Cardiac muscle cell (in vitro differentiated cells and primary cell): Measurements from ENCODE around the gene EXTL1. TPM values are rescaled to one million over a fixed set of nuclear protein-coding genes. Genes with fewer than 3 reads are reported as not detected.

ENCODE experiments used
- DNase-seq, 2 donors: peaks; one replicate each; pipeline versions ENCODE4 v3.0.0 to v3.0.0-alpha.2; 2010 to 2017; ENCODE audit warnings: low read depth in 1 of 2, low spot score in 1 of 2
- H3K27ac ChIP-seq: fragments of 200-600 bp; sonication (generic); 2 replicates; pipeline ENCODE4 v1.5.1; 2016
- H3K27me3 ChIP-seq: fragments of 200-600 bp; sonication (generic); 2 replicates; pipeline ENCODE4 v1.6.0; 2016; ENCODE audit warnings: control low read depth
- H3K36me3 ChIP-seq: fragments of 200-600 bp; sonication (generic); 2 replicates; pipeline ENCODE4 v1.5.1; 2016; ENCODE audit warnings: control low read depth
- H3K4me1 ChIP-seq: fragments of 200-600 bp; sonication (generic); 2 replicates; pipeline ENCODE4 v1.8.1; 2017; ENCODE audit warnings: low read depth, mild to moderate bottlenecking, mixed run types
- H3K4me3 ChIP-seq: fragments of 200-600 bp; sonication (generic); 2 replicates; pipeline ENCODE4 v1.5.1; 2016; ENCODE audit warnings: mild to moderate bottlenecking
- H3K9me3 ChIP-seq: fragments of 200-600 bp; sonication (generic); 2 replicates; pipeline ENCODE4 v1.5.1; 2017; ENCODE audit warnings: low read depth, mild to moderate bottlenecking, control low read depth
- polyA plus RNA-seq: library from polyadenylated mRNA; unstranded; fragments of >200 nt; fragmentation: Nextera tagmentation; extraction: Ambion mirVana; gene quantifications from 2 replicates; pipeline ENCODE4 v1.2.1, GENCODE V29; 2016
- total RNA-seq: library from RNA; depleted of rRNA; stranded (reverse); fragments of >200 nt; gene quantifications from 2 replicates; pipeline ENCODE4 v1.2.3, GENCODE V29; 2016
- TF ChIP-seq, protein P1 (sequence below): IDR thresholded peaks from 2 replicates; pipeline ENCODE4 v1.5.1; 2012; ENCODE audit warnings: low read depth, mild to moderate bottlenecking, low read length

EXTL1 gene
- total and polyA plus RNA-seq, 2 experiments from 2014 or later = 10.0 to 10.1 TPM

- DNase-seq = no peak
- peaks cover 11% of the 10 kb centered on the region for H3K4me1 ChIP-seq
- no peak overlapping the region for H3K4me3 ChIP-seq
- H3K27ac ChIP-seq = no peak overlapping the region
- TF ChIP-seq, protein P1, sequence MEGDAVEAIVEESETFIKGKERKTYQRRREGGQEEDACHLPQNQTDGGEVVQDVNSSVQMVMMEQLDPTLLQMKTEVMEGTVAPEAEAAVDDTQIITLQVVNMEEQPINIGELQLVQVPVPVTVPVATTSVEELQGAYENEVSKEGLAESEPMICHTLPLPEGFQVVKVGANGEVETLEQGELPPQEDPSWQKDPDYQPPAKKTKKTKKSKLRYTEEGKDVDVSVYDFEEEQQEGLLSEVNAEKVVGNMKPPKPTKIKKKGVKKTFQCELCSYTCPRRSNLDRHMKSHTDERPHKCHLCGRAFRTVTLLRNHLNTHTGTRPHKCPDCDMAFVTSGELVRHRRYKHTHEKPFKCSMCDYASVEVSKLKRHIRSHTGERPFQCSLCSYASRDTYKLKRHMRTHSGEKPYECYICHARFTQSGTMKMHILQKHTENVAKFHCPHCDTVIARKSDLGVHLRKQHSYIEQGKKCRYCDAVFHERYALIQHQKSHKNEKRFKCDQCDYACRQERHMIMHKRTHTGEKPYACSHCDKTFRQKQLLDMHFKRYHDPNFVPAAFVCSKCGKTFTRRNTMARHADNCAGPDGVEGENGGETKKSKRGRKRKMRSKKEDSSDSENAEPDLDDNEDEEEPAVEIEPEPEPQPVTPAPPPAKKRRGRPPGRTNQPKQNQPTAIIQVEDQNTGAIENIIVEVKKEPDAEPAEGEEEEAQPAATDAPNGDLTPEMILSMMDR = no peak
- no peaks in the 10 kb centered on the region for H3K9me3 ChIP-seq
- peaks cover 5% of the 10 kb centered on the region for H3K36me3 ChIP-seq
- H3K27me3 ChIP-seq = peaks cover 62% of the 10 kb centered on the region
Measured at GRCh38 chr1:26047278-26047874, 25.8 kb downstream of the EXTL1 start.

GRCh38 chr1:26049531-26050247 lies 28.1 kb downstream of the EXTL1 start:
- peaks cover 51% of the 10 kb centered on the region for H3K27me3 ChIP-seq
- H3K27ac ChIP-seq = no peak overlapping the region
- no peak overlapping the region for H3K4me3 ChIP-seq
- H3K4me1 ChIP-seq = peaks cover 6% of the 10 kb centered on the region
- no peak for DNase-seq
- H3K9me3 ChIP-seq = no peaks in the 10 kb centered on the region
- TF ChIP-seq, protein P1 = no peak
- H3K36me3 ChIP-seq = peaks cover 20% of the 10 kb centered on the region

- no peak overlapping the region for H3K4me3 ChIP-seq
- no peaks in the 10 kb centered on the region for H3K9me3 ChIP-seq
- peaks cover 22% of the 10 kb centered on the region for H3K36me3 ChIP-seq
- DNase-seq = no peak
- H3K4me1 ChIP-seq = peaks cover 6% of the 10 kb centered on the region
- TF ChIP-seq, protein P1 = no peak
- peaks cover 45% of the 10 kb centered on the region for H3K27me3 ChIP-seq
- H3K27ac ChIP-seq = no peak overlapping the region
Measured at GRCh38 chr1:26050248-26050640, 28.7 kb downstream of the EXTL1 start.

GRCh38 chr1:26053718-26054560 lies 32.4 kb downstream of the EXTL1 start:
- DNase-seq = no peak
- peaks cover 8% of the 10 kb centered on the region for H3K27me3 ChIP-seq
- TF ChIP-seq, protein P1 = no peak
- no peak overlapping the region for H3K27ac ChIP-seq
- H3K4me3 ChIP-seq = no peak overlapping the region
- no peaks in the 10 kb centered on the region for H3K9me3 ChIP-seq
- H3K36me3 ChIP-seq = peaks cover 48% of the 10 kb centered on the region
- H3K4me1 ChIP-seq = no peaks in the 10 kb centered on the region

GRCh38 chr1:26055041-26055440 lies 33.5 kb downstream of the EXTL1 start:
- Histone ChIP-seq H3K9me3 (no peaks in the 10 kb centered on the region), H3K36me3 (peaks cover 54% of the 10 kb centered on the region), H3K4me3 (no peak overlapping the region), H3K27ac (no peak overlapping the region), H3K4me1 (no peaks in the 10 kb centered on the region), H3K27me3 (no peaks in the 10 kb centered on the region)
- TF ChIP-seq, protein P1 = no peak
- no peak for DNase-seq
